H1 (cell line): ENCODE measurements around the gene KCNJ10. TPM values are rescaled to one million over a fixed set of nuclear protein-coding genes. Genes with fewer than 3 reads are reported as not detected.

Experiments
- CTCF ChIA-PET: fragments of 300-600 bp; sonication (Branson Sonifier 250); formaldehyde crosslinking; loops from one replicate; lab custom pipeline; 2021; ENCODE audit not compliant: partially characterized antibody; lab: Charles Lee
- POLR2A ChIA-PET: fragments of 300-600 bp; sonication (Branson Sonifier 250); formaldehyde crosslinking; loops from one replicate; lab custom pipeline; 2021; ENCODE audit warnings: inconsistent platforms; ENCODE audit not compliant: partially characterized antibody; lab: Charles Lee
- DNase-seq, 2 experiments: peaks; one replicate each; pipeline versions ENCODE4 v3.0.0 to v3.0.0-alpha.2; 2010 to 2022; ENCODE audit warnings: low spot score in 2 of 2, low read depth in 1 of 2, mixed read lengths in 1 of 2
- FAIRE-seq: peaks from 2 replicates; lab custom pipeline; 2011; peaks lifted over from hg19 to GRCh38; lab: Jason Lieb, UNC
- H2AFZ ChIP-seq: 2 replicates; pipeline ENCODE4 v1.8.1; 2012; ENCODE audit warnings: low read length, inconsistent platforms
- H2AK5ac ChIP-seq: 2 replicates; pipeline ENCODE4 v1.6.1; 2013; ENCODE audit warnings: low read depth, low read length
- H2BK120ac ChIP-seq: replicated peaks from 2 replicates; pipeline ENCODE3; 2013; ENCODE audit warnings: low read depth, low read length, inconsistent platforms
- H2BK12ac ChIP-seq: 2 replicates; pipeline ENCODE4 v1.6.1; 2013; ENCODE audit warnings: low read depth, low read length
- H2BK15ac ChIP-seq: 2 replicates; pipeline ENCODE4 v1.6.1; 2013; ENCODE audit warnings: low read length
- H2BK20ac ChIP-seq: 2 replicates; pipeline ENCODE4 v1.6.1; 2013; ENCODE audit warnings: low read length
- H2BK5ac ChIP-seq: 2 replicates; pipeline ENCODE4 v1.6.1; 2013; ENCODE audit warnings: low read depth, low read length
- H3K14ac ChIP-seq: 2 replicates; pipeline ENCODE4 v1.6.1; 2013; ENCODE audit warnings: inconsistent platforms; ENCODE audit not compliant: insufficient read length
- H3K18ac ChIP-seq: 2 replicates; pipeline ENCODE4 v1.6.1; 2013; ENCODE audit warnings: low read length; ENCODE audit errors: extremely low read depth
- H3K23ac ChIP-seq: 2 replicates; pipeline ENCODE4 v1.6.1; 2013; ENCODE audit warnings: inconsistent platforms; ENCODE audit not compliant: insufficient read length
- H3K23me2 ChIP-seq: 2 replicates; pipeline ENCODE4 v1.6.1; 2013; ENCODE audit warnings: low read depth, low read length
- H3K27ac ChIP-seq: 2 replicates; pipeline ENCODE4 v1.6.1; 2011; ENCODE audit warnings: low read depth, low read length, inconsistent platforms
- H3K27me3 ChIP-seq, 4 experiments: replicated peaks in 1 of 4; 1 replicate in 1 of 4; 2 replicates in 3 of 4; pipeline versions ENCODE4 v1.6.1 to v1.8.1; 2011 to 2013; ENCODE audit warnings: low read length in 3 of 4, mild to moderate bottlenecking in 3 of 4, inconsistent platforms in 2 of 4, mixed read lengths in 2 of 4, moderate library complexity in 1 of 4; ENCODE audit not compliant: control insufficient read depth in 3 of 4, insufficient read depth in 3 of 4; ENCODE audit errors: extremely low read depth in 1 of 4
- H3K36me3 ChIP-seq, 4 experiments: 2 replicates each; pipeline versions ENCODE4 v1.6.1 to v1.8.1; 2011 to 2013; ENCODE audit warnings: mild to moderate bottlenecking in 4 of 4, low read length in 3 of 4, moderate library complexity in 2 of 4, control low read depth in 1 of 4, inconsistent platforms in 1 of 4; ENCODE audit not compliant: insufficient read depth in 4 of 4, control insufficient read depth in 2 of 4
- H3K4ac ChIP-seq: replicated peaks from 2 replicates; pipeline ENCODE3; 2013; ENCODE audit warnings: low read length, low read depth, mixed read lengths, inconsistent platforms; ENCODE audit not compliant: insufficient read length
- H3K4me1 ChIP-seq, 4 experiments: replicated peaks in 1 of 4; 1 replicate in 1 of 4; 2 replicates in 3 of 4; pipeline versions ENCODE4 v1.6.1 to v1.8.1; 2011 to 2013; ENCODE audit warnings: low read length in 3 of 4, inconsistent platforms in 2 of 4, mixed read lengths in 1 of 4; ENCODE audit not compliant: insufficient read depth in 4 of 4, control insufficient read depth in 3 of 4
- H3K4me2 ChIP-seq, 2 experiments: 2 replicates each; pipeline versions ENCODE4 v1.6.1 to v1.8.1; 2011 to 2013; ENCODE audit warnings: low read depth in 2 of 2, low read length in 2 of 2, control low read depth in 1 of 2, inconsistent platforms in 1 of 2, mild to moderate bottlenecking in 1 of 2; ENCODE audit not compliant: insufficient read depth in 1 of 2
- H3K4me3 ChIP-seq, 4 experiments: fragments of 200-600, 300-600 bp in 1 of 4; sonication (generic), shearing (Covaris generic), sonication (Bioruptor Twin) in 1 of 4; 2 replicates each; pipeline versions ENCODE4 v1.5.1 to v1.8.1; 2011 to 2016; ENCODE audit warnings: low read length in 4 of 4, low read depth in 3 of 4, control low read depth in 2 of 4, inconsistent platforms in 2 of 4, mild to moderate bottlenecking in 2 of 4, mixed read lengths in 1 of 4, moderate library complexity in 1 of 4; ENCODE audit not compliant: insufficient read depth in 2 of 4; ENCODE audit errors: extremely low read depth in 1 of 4
- H3K56ac ChIP-seq: replicated peaks from 2 replicates; pipeline ENCODE3; 2013; ENCODE audit warnings: low read depth, mild to moderate bottlenecking, mixed read lengths, low read length, inconsistent platforms; ENCODE audit not compliant: insufficient read length
- H3K79me1 ChIP-seq: 2 replicates; pipeline ENCODE4 v1.6.1; 2013; ENCODE audit warnings: low read depth, low read length, control low read depth
- H3K79me2 ChIP-seq, 2 experiments: 2 replicates each; pipeline versions ENCODE4 v1.6.1 to v1.8.1; 2012 to 2013; ENCODE audit warnings: low read length in 2 of 2, mild to moderate bottlenecking in 2 of 2, inconsistent platforms in 1 of 2; ENCODE audit not compliant: insufficient read depth in 2 of 2, control insufficient read depth in 1 of 2
- H3K9ac ChIP-seq, 4 experiments: replicated peaks in 1 of 4; 1 replicate in 1 of 4; 2 replicates in 3 of 4; pipeline versions ENCODE4 v1.6.1 to v1.8.1; 2011 to 2013; ENCODE audit warnings: low read depth in 3 of 4, low read length in 3 of 4, control low read depth in 2 of 4, mild to moderate bottlenecking in 2 of 4, moderate library complexity in 2 of 4, inconsistent platforms in 1 of 4; ENCODE audit errors: extremely low read depth in 1 of 4
- H3K9me3 ChIP-seq, 2 experiments: 2 replicates each; pipeline versions ENCODE4 v1.6.1 to v1.8.1; 2012 to 2013; ENCODE audit warnings: mild to moderate bottlenecking in 2 of 2, moderate library complexity in 2 of 2, control low read depth in 1 of 2, inconsistent platforms in 1 of 2, low read depth in 1 of 2, low read length in 1 of 2, mixed read lengths in 1 of 2; ENCODE audit not compliant: insufficient read depth in 2 of 2
- H4K20me1 ChIP-seq, 2 experiments: replicated peaks in 1 of 2; 2 replicates each; pipeline versions ENCODE3 to v1.8.1; 2011 to 2013; ENCODE audit warnings: inconsistent platforms in 2 of 2, low read length in 2 of 2, mild to moderate bottlenecking in 1 of 2; ENCODE audit not compliant: insufficient read depth in 2 of 2, control insufficient read depth in 1 of 2
- H4K5ac ChIP-seq: 2 replicates; pipeline ENCODE4 v1.6.1; 2013; ENCODE audit warnings: low read length, low read depth, mixed read lengths, inconsistent platforms; ENCODE audit not compliant: insufficient read length
- H4K8ac ChIP-seq: 2 replicates; pipeline ENCODE4 v1.8.0; 2013; ENCODE audit warnings: mild to moderate bottlenecking, moderate library complexity, low read length, inconsistent platforms; ENCODE audit not compliant: insufficient read depth; ENCODE audit errors: extremely low read depth
- H4K91ac ChIP-seq: replicated peaks from 2 replicates; pipeline ENCODE3; 2013; ENCODE audit warnings: low read length, mixed read lengths, inconsistent platforms; ENCODE audit not compliant: insufficient read length
- CREB1 ChIP-seq: IDR thresholded peaks from 2 replicates; pipeline ENCODE4 v1.6.1; 2012; ENCODE audit warnings: inconsistent platforms
- PHF8 ChIP-seq: fragments of 200-600 bp; sonication (generic); conservative IDR thresholded peaks from 2 replicates; pipeline ENCODE4 v1.7.1; 2012; ENCODE audit warnings: low read depth, mild to moderate bottlenecking, inconsistent platforms, low read length, moderate library complexity
- WGBS, 2 experiments: shearing (Covaris generic) in 1 of 2; methylation state at CpG; one replicate each; pipeline versions ENCODE4 v1.1.6 to v1.1.7; 2013 to 2015; ENCODE audit warnings: low lambda C conversion rate in 2 of 2, mixed read lengths in 2 of 2, inconsistent platforms in 1 of 2, low coverage in 1 of 2, missing lambda C conversion rate in 1 of 2; ENCODE audit not compliant: insufficient replicate concordance in 2 of 2, insufficient coverage in 1 of 2, insufficient read length in 1 of 2; ENCODE audit errors: extremely low coverage in 1 of 2, missing lambda C conversion rate in 1 of 2; 5-methylcytosine and 5-hydroxymethylcytosine counted together
- polyA plus RNA-seq, 7 experiments: library from polyadenylated mRNA; depleted of rRNA in 3 of 7; stranded (reverse) in 5 of 7; unstranded in 2 of 7; fragments of >200 nt in 5 of 7; fragments of 200-250 nt in 2 of 7; gene quantifications; 1 replicate in 5 of 7; 2 replicates in 1 of 7; 4 replicates in 1 of 7; pipeline versions ENCODE4 v1.2.1 to v1.2.3, GENCODE V29; 2011 to 2013; ENCODE audit warnings: missing spikeins in 2 of 7, mixed read lengths in 2 of 7
- total RNA-seq: library from RNA; stranded (reverse); fragmentation: NEBNext Ultra II Directional; extraction: Animal tissue kit (Norgen Biotek cat#: 25700); gene quantifications from 2 replicates; pipeline ENCODE4 v1.2.1, GENCODE V29; 2021

Gene KCNJ10
- total and polyA plus RNA-seq, 2 of the 8 experiments (the other 6 are each of a cell fraction or from before 2014, with no cell fraction given): 1.7 to 2.4 TPM

- Histone ChIP-seq H3K23ac (no peak overlapping the region), H3K27ac (no peak overlapping the region), H3K4me1 (peaks cover 15 to 44% (median 34%) of the 10 kb centered on the region in 4 experiments), H3K23me2 (peaks cover 8% of the 10 kb centered on the region; the same call in 1 of the 2 replicates), H3K36me3 (peaks cover 0 to 9% (median 4%) of the 10 kb centered on the region in 4 experiments; a peak in 3 of 8 replicates), H3K9me3 (no peaks in the 10 kb centered on the region), H2AFZ (no peak overlapping the region), H3K79me1 (no peaks in the 10 kb centered on the region), H3K4ac (peak overlapping the region; percentile 82), H4K20me1 (peaks cover 0 to 1% of the 10 kb centered on the region in 2 experiments), H3K18ac (peak overlapping the region; percentile 52; the same call in 1 of the 2 replicates), H3K14ac (peak overlapping the region; percentile 62), H2BK20ac (peak overlapping the region; percentile 75; the same call in 1 of the 2 replicates), H2BK15ac (peak overlapping the region; percentile 83; the same call in 1 of the 2 replicates), H4K8ac (peak overlapping the region; percentile 57), H4K91ac (peak overlapping the region; percentile 94), H2AK5ac (peak overlapping the region; percentile 75; the same call in 1 of the 2 replicates), H4K5ac (no peak overlapping the region), H2BK12ac (no peak overlapping the region), H3K27me3 (no peaks in the 10 kb centered on the region; a peak in 1 of 7 replicates), H3K79me2 (peaks cover 0 to 8% of the 10 kb centered on the region in 2 experiments; a peak in 1 of 4 replicates), H3K56ac (no peak overlapping the region), H3K4me2 (peak overlapping the region; percentile 70 to 89), H2BK5ac (peak overlapping the region; percentile 68; the same call in 1 of the 2 replicates), H2BK120ac (no peak overlapping the region), H3K9ac (no peak overlapping the region; a peak in 2 of 7 replicates), H3K4me3 (peak overlapping the region in 1 of 4 experiments; percentile 59; a peak in 3 of 8 replicates)
- DNase-seq: no peak
- no peak for FAIRE-seq
- 60% methylated on average over 1 of the region's 1 CpG; no CpG with 5 or more reads in 1 of the 2 experiments for whole genome bisulfite sequencing, 2 experiments
- TF ChIP-seq CREB1 (no peak), PHF8 (no peak)
- ChIA-PET POLR2A (interaction anchor here (0.8 to 3.8 kb wide), 11 partner anchors 9 to 167 kb away, joined by 3 to 31 read pairs (median 7); partner anchors contain the start of gene PEX19), CTCF (interaction anchor here (0.6 to 18.1 kb wide), 28 partner anchors 8 to 329 kb away, joined by 3 to 256 read pairs (median 4); partner anchors contain the start of genes ATP1A4 and CASQ1)
Measured at GRCh38 chr1:160117300-160117699, 47.3 kb upstream of the KCNJ10 start.
